Gastrocnemius medialis (tissue), 4 donors: ENCODE measurements around the gene DIP2C. TPM values are rescaled to one million over a fixed set of nuclear protein-coding genes. Genes with fewer than 3 reads are reported as not detected.

Source experiments
- ATAC-seq, 2 donors: fragments of 150-250 bp; one replicate each; pipeline ENCODE4 v1.9.1; 2016
- DNase-seq, 2 donors: peaks; one replicate each; pipeline ENCODE4 v3.0.0-alpha.2; 2019
- H3K27ac ChIP-seq, 4 donors: fragments of 200-600 bp; sonication (generic); 1 replicate in 1 of 4; 2 replicates in 3 of 4; pipeline ENCODE4 v1.5.1; 2016 to 2018; ENCODE audit warnings: mild to moderate bottlenecking in 2 of 4, moderate library complexity in 1 of 4
- H3K27me3 ChIP-seq, 3 donors: fragments of 200-600 bp; sonication (generic) in 2 of 3; 1 replicate in 1 of 3; 2 replicates in 2 of 3; pipeline versions ENCODE4 v1.5.1 to v1.6.0; 2016 to 2019; ENCODE audit warnings: mild to moderate bottlenecking in 1 of 3, moderate library complexity in 1 of 3
- H3K36me3 ChIP-seq, 2 donors: fragments of 200-600 bp; sonication (generic) in 1 of 2; one replicate each; pipeline ENCODE4 v1.5.1; 2017 to 2018
- H3K4me1 ChIP-seq, 2 donors: fragments of 200-600 bp; sonication (generic) in 1 of 2; one replicate each; pipeline ENCODE4 v1.5.1; 2016 to 2017; ENCODE audit warnings: mild to moderate bottlenecking in 2 of 2
- H3K4me3 ChIP-seq, 4 donors: fragments of 200-600 bp; sonication (generic) in 3 of 4; 1 replicate in 1 of 4; 2 replicates in 3 of 4; pipeline ENCODE4 v1.5.1; 2016 to 2019; ENCODE audit warnings: mild to moderate bottlenecking in 2 of 4
- H3K9me3 ChIP-seq, 3 donors: fragments of 200-600 bp; sonication (generic) in 2 of 3; 1 replicate in 1 of 3; 2 replicates in 2 of 3; pipeline ENCODE4 v1.5.1; 2016 to 2019
- CTCF ChIP-seq, 5 experiments: fragments of 450-650 bp in 3 of 5; fragments of 200-600 bp in 2 of 5; sonication (generic) in 2 of 5; IDR thresholded peaks in 4 of 5; conservative IDR thresholded peaks in 1 of 5; 1 replicate in 4 of 5; 2 replicates in 1 of 5; pipeline ENCODE4 v1.5.1; 2016 to 2019; ENCODE audit warnings: antibody characterized with exemption in 5 of 5, mild to moderate bottlenecking in 3 of 5, moderate library complexity in 3 of 5
- POLR2A ChIP-seq, 2 donors: fragments of 450-650 bp; IDR thresholded peaks; one replicate each; pipeline ENCODE4 v1.6.1; 2017; ENCODE audit warnings: antibody characterized with exemption in 2 of 2, mild to moderate bottlenecking in 2 of 2, moderate library complexity in 2 of 2
- in situ Hi-C, 4 donors: fragments of 200-750 bp; cut with MboI; loops; one replicate each; pipeline versions ENCODE4 v1.15.0 to v1.8.0; 2017; ENCODE audit warnings: low sequenced_read_pairs in 4 of 4
- intact Hi-C: fragments of 100-400 bp; cut with DNase I; formaldehyde crosslinking; loops from one replicate; pipeline ENCODE4 v1.15.1; 2023; ENCODE audit warnings: low total_unique reads
- total RNA-seq, 4 donors: library from RNA; depleted of rRNA; stranded (reverse); fragments of >200 nt; gene quantifications; one replicate each; pipeline versions ENCODE4 v1.1.0 to v1.2.3, GENCODE V29; 2016

DIP2C gene
- total RNA-seq, 4 donors from 2014 or later, result 19.1 to 60.0 (median 30.2) TPM

GRCh38 chr10:551373-552252 lies 137.9 kb downstream of the DIP2C start:
- Histone ChIP-seq H3K27me3 (no peaks in the 10 kb centered on the region), H3K27ac (no peak overlapping the region), H3K4me3 (no peak overlapping the region), H3K36me3 (no peaks in the 10 kb centered on the region), H3K9me3 (no peaks in the 10 kb centered on the region), H3K4me1 (peaks cover 9 to 11% of the 10 kb centered on the region in 2 donors)
- DNase-seq (no peak), ATAC-seq (no peak)
- in situ Hi-C loops, result no loop called here
- intact Hi-C loops, result no loop called here
- no peak for TF ChIP-seq POLR2A (IDR thresholded peaks at IDR 0.05)
- TF ChIP-seq CTCF (IDR thresholded peaks at IDR 0.05 in 4 of 5, conservative IDR thresholded peaks at IDR 0.05 in 1 of 5), result no peak

- ATAC-seq (no peak), DNase-seq (no peak)
- Histone ChIP-seq H3K27ac (no peak overlapping the region), H3K27me3 (no peaks in the 10 kb centered on the region), H3K9me3 (no peaks in the 10 kb centered on the region), H3K36me3 (no peaks in the 10 kb centered on the region), H3K4me3 (no peak overlapping the region), H3K4me1 (peaks cover 8 to 9% of the 10 kb centered on the region in 2 donors)
- in situ Hi-C loops (no loop called here), intact Hi-C loops (no loop called here)
- TF ChIP-seq CTCF (IDR thresholded peaks at IDR 0.05 in 4 of 5, conservative IDR thresholded peaks at IDR 0.05 in 1 of 5) (no peak), POLR2A (IDR thresholded peaks at IDR 0.05) (no peak)
Measured at GRCh38 chr10:550665-551372, 138.6 kb downstream of the DIP2C start.

GRCh38 chr10:549391-549790 lies 140.1 kb downstream of the DIP2C start:
- Histone ChIP-seq H3K27me3 (no peaks in the 10 kb centered on the region), H3K27ac (no peak overlapping the region), H3K4me1 (peaks cover 8 to 9% of the 10 kb centered on the region in 2 donors), H3K4me3 (no peak overlapping the region), H3K9me3 (no peaks in the 10 kb centered on the region), H3K36me3 (no peaks in the 10 kb centered on the region)
- no peak for DNase-seq
- in situ Hi-C loops (no loop called here), intact Hi-C loops (no loop called here)
- no peak for ATAC-seq
- TF ChIP-seq POLR2A (IDR thresholded peaks at IDR 0.05), result no peak
- no peak for TF ChIP-seq CTCF (IDR thresholded peaks at IDR 0.05 in 4 of 5, conservative IDR thresholded peaks at IDR 0.05 in 1 of 5)

- in situ Hi-C loops, result no loop called here
- Histone ChIP-seq H3K27me3 (no peaks in the 10 kb centered on the region), H3K36me3 (no peaks in the 10 kb centered on the region), H3K9me3 (no peaks in the 10 kb centered on the region), H3K4me3 (no peak overlapping the region), H3K4me1 (peaks cover 8 to 9% of the 10 kb centered on the region in 2 donors), H3K27ac (no peak overlapping the region)
- ATAC-seq, result no peak
- no peak for TF ChIP-seq CTCF (IDR thresholded peaks at IDR 0.05 in 4 of 5, conservative IDR thresholded peaks at IDR 0.05 in 1 of 5)
- TF ChIP-seq POLR2A (IDR thresholded peaks at IDR 0.05), result no peak
- intact Hi-C loops, result no loop called here
- DNase-seq, result no peak
Measured at GRCh38 chr10:548238-548901, 141.1 kb downstream of the DIP2C start.
